ENCODE data around the gene ARMC10. TPM values are rescaled to one million over a fixed set of nuclear protein-coding genes. Genes with fewer than 3 reads are reported as not detected.

Gene ARMC10
- polyA plus RNA-seq, 1 donor from 2014 or later, result 28.8 TPM

- H3K79me2 ChIP-seq (replicated peaks; ENCODE audit: insufficient read depth, low read length), result no peaks in the 10 kb centered on the region
- no peak overlapping the region for H3K4me2 ChIP-seq (ENCODE audit: low read length)
- H4K20me1 ChIP-seq (ENCODE audit: insufficient read depth), result no peaks in the 10 kb centered on the region
- no peaks in the 10 kb centered on the region for H3K9me3 ChIP-seq (ENCODE audit: low read length)
- no peak overlapping the region for H3K4me3 ChIP-seq (ENCODE audit: low read length)
- no peaks in the 10 kb centered on the region for H3F3A ChIP-seq (ENCODE audit: insufficient read depth, low read length, poor library complexity, severe bottlenecking)
- H3K9ac ChIP-seq (ENCODE audit: low read length), result no peak overlapping the region
- H2AFZ ChIP-seq (ENCODE audit: low read depth, low read length), result no peak overlapping the region
- no peak overlapping the region for H3K27ac ChIP-seq (ENCODE audit: low read length)
- H3K36me3 ChIP-seq (ENCODE audit: insufficient read depth, low read length), result peaks cover 8% of the 10 kb centered on the region
- H3K27me3 ChIP-seq (ENCODE audit: insufficient read depth, low read depth, low read length), result no peaks in the 10 kb centered on the region
- no peaks in the 10 kb centered on the region for H3K9me2 ChIP-seq (ENCODE audit: insufficient read depth, low read length)
- TF ChIP-seq MXI1 (conservative IDR thresholded peaks at IDR 0.05; ENCODE audit: poor library complexity, severe bottlenecking), result no peak
These were observed 40.8 kb downstream of the ARMC10 start for GRCh38 chr7:103115771-103116170.

- Histone ChIP-seq H3K4me2 (ENCODE audit: low read length) (no peak overlapping the region), H3K9ac (ENCODE audit: low read length) (no peak overlapping the region), H4K20me1 (ENCODE audit: insufficient read depth) (no peaks in the 10 kb centered on the region), H3K9me3 (ENCODE audit: low read length) (no peaks in the 10 kb centered on the region), H3K27me3 (ENCODE audit: insufficient read depth, low read depth, low read length) (no peaks in the 10 kb centered on the region), H3K27ac (ENCODE audit: low read length) (no peak overlapping the region), H3K4me3 (ENCODE audit: low read length) (no peak overlapping the region), H3K79me2 (replicated peaks; ENCODE audit: insufficient read depth, low read length) (no peaks in the 10 kb centered on the region), H3F3A (ENCODE audit: insufficient read depth, low read length, poor library complexity, severe bottlenecking) (no peaks in the 10 kb centered on the region), H2AFZ (ENCODE audit: low read depth, low read length) (no peak overlapping the region), H3K9me2 (ENCODE audit: insufficient read depth, low read length) (no peaks in the 10 kb centered on the region), H3K36me3 (ENCODE audit: insufficient read depth, low read length) (peaks cover 8% of the 10 kb centered on the region)
- TF ChIP-seq TAF1 (IDR thresholded peaks at IDR 0.05; ENCODE audit: low read depth) (no peak), CTCF (IDR thresholded peaks at IDR 0.05; ENCODE audit: poor library complexity, severe bottlenecking) (no peak), RAD21 (conservative IDR thresholded peaks at IDR 0.05) (no peak), SMC3 (conservative IDR thresholded peaks at IDR 0.05; ENCODE audit: poor library complexity) (no peak), REST (IDR thresholded peaks at IDR 0.05; ENCODE audit: borderline replicate concordance) (no peak), EZH2 (IDR thresholded peaks at IDR 0.05; ENCODE audit: borderline replicate concordance, insufficient read depth, low read length, poor library complexity, severe bottlenecking) (no peak), MXI1 (conservative IDR thresholded peaks at IDR 0.05; ENCODE audit: poor library complexity, severe bottlenecking) (no peak), POLR2AphosphoS5 (IDR thresholded peaks at IDR 0.05) (no peak), EP300 (conservative IDR thresholded peaks at IDR 0.05; ENCODE audit: poor library complexity, severe bottlenecking) (no peak)
These were observed 41.6 kb downstream of the ARMC10 start for GRCh38 chr7:103116511-103116910.

GRCh38 chr7:103116991-103117390 is 42.1 kb downstream of the ARMC10 start:
- Histone ChIP-seq H3K4me2 (ENCODE audit: low read length) (no peak overlapping the region), H2AFZ (ENCODE audit: low read depth, low read length) (no peak overlapping the region), H3K36me3 (ENCODE audit: insufficient read depth, low read length) (peaks cover 8% of the 10 kb centered on the region), H3K27me3 (ENCODE audit: insufficient read depth, low read depth, low read length) (no peaks in the 10 kb centered on the region), H3K27ac (ENCODE audit: low read length) (no peak overlapping the region), H3K9ac (ENCODE audit: low read length) (no peak overlapping the region), H3K4me3 (ENCODE audit: low read length) (no peak overlapping the region), H3F3A (ENCODE audit: insufficient read depth, low read length, poor library complexity, severe bottlenecking) (no peaks in the 10 kb centered on the region), H3K79me2 (replicated peaks; ENCODE audit: insufficient read depth, low read length) (no peaks in the 10 kb centered on the region), H3K9me2 (ENCODE audit: insufficient read depth, low read length) (no peaks in the 10 kb centered on the region), H3K9me3 (ENCODE audit: low read length) (no peaks in the 10 kb centered on the region), H4K20me1 (ENCODE audit: insufficient read depth) (no peaks in the 10 kb centered on the region)
- no peak for TF ChIP-seq RAD21 (conservative IDR thresholded peaks at IDR 0.05)
- TF ChIP-seq SMC3 (conservative IDR thresholded peaks at IDR 0.05; ENCODE audit: poor library complexity), result no peak
- no peak for TF ChIP-seq MXI1 (conservative IDR thresholded peaks at IDR 0.05; ENCODE audit: poor library complexity, severe bottlenecking)
- no peak for TF ChIP-seq CTCF (IDR thresholded peaks at IDR 0.05; ENCODE audit: poor library complexity, severe bottlenecking)
- TF ChIP-seq POLR2AphosphoS5 (IDR thresholded peaks at IDR 0.05), result no peak
- TF ChIP-seq EP300 (conservative IDR thresholded peaks at IDR 0.05; ENCODE audit: poor library complexity, severe bottlenecking), result no peak
- TF ChIP-seq REST (IDR thresholded peaks at IDR 0.05; ENCODE audit: borderline replicate concordance), result no peak
- no peak for TF ChIP-seq TAF1 (IDR thresholded peaks at IDR 0.05; ENCODE audit: low read depth)
- TF ChIP-seq EZH2 (IDR thresholded peaks at IDR 0.05; ENCODE audit: borderline replicate concordance, insufficient read depth, low read length, poor library complexity, severe bottlenecking), result no peak
